Thymus (tissue), 11 donors: ENCODE results near the gene CREBL2. TPM values are rescaled to one million over a fixed set of nuclear protein-coding genes. Genes with fewer than 3 reads are reported as not detected.
"Not testable (repeated sequence)": the region's sequence is repeated elsewhere in the genome, so short reads cannot be mapped to it uniquely, and the experiment has no call there.

ENCODE experiments used
- DNase-seq, 9 donors: peaks; one replicate each; pipeline ENCODE4 v3.0.0-alpha.2; 2013; ENCODE audit warnings: low spot score in 9 of 9, low read depth in 6 of 9, missing footprints in 1 of 9
- H3K27ac ChIP-seq, 2 donors: one replicate each; pipeline ENCODE4 v1.5.1; 2013; ENCODE audit warnings: control low read depth in 1 of 2, low read depth in 1 of 2, low read length in 1 of 2, mild to moderate bottlenecking in 1 of 2, moderate library complexity in 1 of 2
- H3K27me3 ChIP-seq, 2 donors: one replicate each; pipeline ENCODE4 v1.5.1; 2013; ENCODE audit warnings: low read length in 1 of 2; ENCODE audit not compliant: control insufficient read depth in 2 of 2, insufficient read depth in 1 of 2
- H3K36me3 ChIP-seq, 2 donors: one replicate each; pipeline ENCODE4 v1.5.1; 2013; ENCODE audit warnings: low read length in 1 of 2, mild to moderate bottlenecking in 1 of 2, moderate library complexity in 1 of 2; ENCODE audit not compliant: control insufficient read depth in 2 of 2, insufficient read depth in 2 of 2
- H3K4me1 ChIP-seq, 2 donors: one replicate each; pipeline ENCODE4 v1.5.1; 2013; ENCODE audit warnings: low read length in 2 of 2; ENCODE audit not compliant: control insufficient read depth in 2 of 2, insufficient read depth in 2 of 2
- H3K4me3 ChIP-seq, 2 donors: one replicate each; pipeline ENCODE4 v1.5.1; 2013; ENCODE audit warnings: low read length in 2 of 2, control low read depth in 1 of 2, mild to moderate bottlenecking in 1 of 2
- H3K9me3 ChIP-seq, 2 donors: one replicate each; pipeline ENCODE4 v1.5.1; 2013; ENCODE audit warnings: low read length in 1 of 2, mild to moderate bottlenecking in 1 of 2; ENCODE audit not compliant: control insufficient read depth in 2 of 2, insufficient read depth in 1 of 2
- WGBS: extraction: QIAGEN DNeasy Blood & Tissue Kit; methylation state at CpG from one replicate; pipeline ENCODE4 v1.1.7; 2013; 5-methylcytosine and 5-hydroxymethylcytosine counted together
- polyA plus RNA-seq: library from polyadenylated mRNA; stranded (reverse); fragments of 200-250 nt; gene quantifications from one replicate; pipeline ENCODE4 v1.2.3, GENCODE V29; 2013
- total RNA-seq: library from RNA; stranded (reverse); fragments of 120-200 nt; gene quantifications from one replicate; pipeline ENCODE4 v1.2.4, GENCODE V29; 2013
- donor health status: healthy.

Gene CREBL2
- total and polyA plus RNA-seq, 2 donors, result 20.7 to 29.3 TPM

GRCh38 chr12:12588436-12588835 is 23.2 kb upstream of the CREBL2 start:
- DNase-seq, H3K9me3 ChIP-seq: not testable (repeated sequence)
- 98% methylated on average over 3 of the region's 3 CpGs for WGBS

GRCh38 chr12:12590961-12591360 is 20.7 kb upstream of the CREBL2 start:
- DNase-seq, result no peak
- 99% methylated on average over 6 of the region's 6 CpGs for WGBS
- H3K27ac ChIP-seq, result no peak overlapping the region

More at GRCh38 chr12:12588436-12588835, 23.2 kb upstream of the CREBL2 start:
- not testable (repeated sequence) for H3K36me3 ChIP-seq, H3K27me3 ChIP-seq, H3K27ac ChIP-seq, H3K4me3 ChIP-seq, H3K4me1 ChIP-seq

GRCh38 chr12:12592930-12593329 is 18.7 kb upstream of the CREBL2 start:
- WGBS, result 97% methylated on average over 3 of the region's 3 CpGs
- Histone ChIP-seq H3K9me3 (no peaks in the 10 kb centered on the region), H3K27me3 (no peaks in the 10 kb centered on the region), H3K27ac (no peak overlapping the region), H3K4me3 (no peak overlapping the region), H3K4me1 (no peaks in the 10 kb centered on the region), H3K36me3 (no peaks in the 10 kb centered on the region)
- DNase-seq, result no peak

More at GRCh38 chr12:12590961-12591360, 20.7 kb upstream of the CREBL2 start:
- H3K36me3 ChIP-seq, result no peaks in the 10 kb centered on the region
- H3K4me1 ChIP-seq, result no peaks in the 10 kb centered on the region
- no peaks in the 10 kb centered on the region for H3K9me3 ChIP-seq
- H3K4me3 ChIP-seq, result no peak overlapping the region
- no peaks in the 10 kb centered on the region for H3K27me3 ChIP-seq

GRCh38 chr12:12595929-12596328 is 15.7 kb upstream of the CREBL2 start:
- H3K4me3 ChIP-seq, H3K9me3 ChIP-seq, H3K27me3 ChIP-seq, H3K4me1 ChIP-seq, H3K36me3 ChIP-seq, H3K27ac ChIP-seq, DNase-seq: not testable (repeated sequence)
- WGBS, result 100% methylated on average over 2 of the region's 2 CpGs

GRCh38 chr12:12596598-12596997 is 15.1 kb upstream of the CREBL2 start:
- not testable (repeated sequence) for H3K27ac ChIP-seq, H3K4me1 ChIP-seq, H3K9me3 ChIP-seq, H3K36me3 ChIP-seq, DNase-seq, H3K27me3 ChIP-seq, H3K4me3 ChIP-seq
- 91% methylated on average over 3 of the region's 3 CpGs for WGBS

GRCh38 chr12:12598864-12599263 is 12.8 kb upstream of the CREBL2 start:
- no peak overlapping the region for H3K4me3 ChIP-seq
- no peak overlapping the region for H3K27ac ChIP-seq
- no peaks in the 10 kb centered on the region for H3K36me3 ChIP-seq
- no peaks in the 10 kb centered on the region for H3K4me1 ChIP-seq
- whole genome bisulfite sequencing, result 95% methylated on average over 3 of the region's 3 CpGs
- H3K27me3 ChIP-seq, result no peaks in the 10 kb centered on the region
- no peak for DNase-seq
- no peaks in the 10 kb centered on the region for H3K9me3 ChIP-seq

GRCh38 chr12:12599750-12600643 is 11.7 kb upstream of the CREBL2 start:
- no peaks in the 10 kb centered on the region for H3K9me3 ChIP-seq
- no peak for DNase-seq
- WGBS, result 84% methylated on average over 9 of the region's 9 CpGs
- no peaks in the 10 kb centered on the region for H3K4me1 ChIP-seq
- no peak overlapping the region for H3K27ac ChIP-seq
- no peaks in the 10 kb centered on the region for H3K27me3 ChIP-seq
- no peaks in the 10 kb centered on the region for H3K36me3 ChIP-seq
- H3K4me3 ChIP-seq, result no peak overlapping the region

GRCh38 chr12:12600659-12601058 is 11.0 kb upstream of the CREBL2 start:
- no peak for DNase-seq
- no peak overlapping the region for H3K27ac ChIP-seq
- H3K4me1 ChIP-seq, result no peaks in the 10 kb centered on the region
- no peaks in the 10 kb centered on the region for H3K9me3 ChIP-seq
- no peaks in the 10 kb centered on the region for H3K36me3 ChIP-seq
- WGBS, result 80% methylated on average over 8 of the region's 8 CpGs
- no peak overlapping the region for H3K4me3 ChIP-seq
- no peaks in the 10 kb centered on the region for H3K27me3 ChIP-seq

- Histone ChIP-seq H3K27me3 (no peaks in the 10 kb centered on the region), H3K27ac (no peak overlapping the region), H3K9me3 (no peaks in the 10 kb centered on the region), H3K4me1 (no peaks in the 10 kb centered on the region), H3K36me3 (no peaks in the 10 kb centered on the region), H3K4me3 (no peak overlapping the region)
- no peak for DNase-seq
- 91% methylated on average over 5 of the region's 5 CpGs for WGBS
These were observed 6.9 kb upstream of the CREBL2 start for GRCh38 chr12:12604740-12605139.
